Measurements from ENCODE around the gene CTR9. TPM values are rescaled to one million over a fixed set of nuclear protein-coding genes. Genes with fewer than 3 reads are reported as not detected.

Gene CTR9
- total RNA-seq, 2 donors from 2014 or later: 15.0 to 20.1 TPM

DNA sequence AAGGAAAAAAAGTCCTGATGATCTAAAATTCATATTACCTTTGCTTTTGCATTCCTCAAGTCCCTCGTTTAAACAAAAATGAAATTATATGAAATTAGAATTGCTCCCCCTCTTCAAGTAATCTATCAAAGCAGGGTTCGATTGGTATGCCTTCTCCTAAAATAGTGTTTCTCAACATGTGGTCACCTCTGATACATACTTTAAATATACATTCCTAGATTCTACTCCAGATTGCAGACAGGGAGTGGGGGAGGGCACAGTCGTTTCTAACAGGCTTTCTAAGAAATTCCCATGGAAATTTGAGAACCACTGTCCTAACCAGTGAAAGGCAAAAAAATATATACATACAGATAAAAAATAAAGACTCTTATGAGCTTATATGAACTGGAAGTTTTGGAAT is 34.9 kb upstream of the CTR9 start:
- TF ChIP-seq, protein P1, sequence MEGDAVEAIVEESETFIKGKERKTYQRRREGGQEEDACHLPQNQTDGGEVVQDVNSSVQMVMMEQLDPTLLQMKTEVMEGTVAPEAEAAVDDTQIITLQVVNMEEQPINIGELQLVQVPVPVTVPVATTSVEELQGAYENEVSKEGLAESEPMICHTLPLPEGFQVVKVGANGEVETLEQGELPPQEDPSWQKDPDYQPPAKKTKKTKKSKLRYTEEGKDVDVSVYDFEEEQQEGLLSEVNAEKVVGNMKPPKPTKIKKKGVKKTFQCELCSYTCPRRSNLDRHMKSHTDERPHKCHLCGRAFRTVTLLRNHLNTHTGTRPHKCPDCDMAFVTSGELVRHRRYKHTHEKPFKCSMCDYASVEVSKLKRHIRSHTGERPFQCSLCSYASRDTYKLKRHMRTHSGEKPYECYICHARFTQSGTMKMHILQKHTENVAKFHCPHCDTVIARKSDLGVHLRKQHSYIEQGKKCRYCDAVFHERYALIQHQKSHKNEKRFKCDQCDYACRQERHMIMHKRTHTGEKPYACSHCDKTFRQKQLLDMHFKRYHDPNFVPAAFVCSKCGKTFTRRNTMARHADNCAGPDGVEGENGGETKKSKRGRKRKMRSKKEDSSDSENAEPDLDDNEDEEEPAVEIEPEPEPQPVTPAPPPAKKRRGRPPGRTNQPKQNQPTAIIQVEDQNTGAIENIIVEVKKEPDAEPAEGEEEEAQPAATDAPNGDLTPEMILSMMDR (IDR thresholded peaks at IDR 0.05): no peak
- Histone ChIP-seq H3K27ac (no peak overlapping the region), H3K9me3 (no peaks in the 10 kb centered on the region), H3K4me3 (no peak overlapping the region), H3K4me1 (ENCODE audit: control insufficient read depth in 1 of 2, low read depth in 2 of 2) (no peaks in the 10 kb centered on the region), H3K36me3 (no peaks in the 10 kb centered on the region), H3K27me3 (replicated peaks; ENCODE audit: insufficient read depth) (no peaks in the 10 kb centered on the region)
- DNase-seq (ENCODE audit: low spot score) (no peak), ATAC-seq (ENCODE audit: insufficient number of reproducible peaks, low FRiP score, low read depth) (no peak)

DNA sequence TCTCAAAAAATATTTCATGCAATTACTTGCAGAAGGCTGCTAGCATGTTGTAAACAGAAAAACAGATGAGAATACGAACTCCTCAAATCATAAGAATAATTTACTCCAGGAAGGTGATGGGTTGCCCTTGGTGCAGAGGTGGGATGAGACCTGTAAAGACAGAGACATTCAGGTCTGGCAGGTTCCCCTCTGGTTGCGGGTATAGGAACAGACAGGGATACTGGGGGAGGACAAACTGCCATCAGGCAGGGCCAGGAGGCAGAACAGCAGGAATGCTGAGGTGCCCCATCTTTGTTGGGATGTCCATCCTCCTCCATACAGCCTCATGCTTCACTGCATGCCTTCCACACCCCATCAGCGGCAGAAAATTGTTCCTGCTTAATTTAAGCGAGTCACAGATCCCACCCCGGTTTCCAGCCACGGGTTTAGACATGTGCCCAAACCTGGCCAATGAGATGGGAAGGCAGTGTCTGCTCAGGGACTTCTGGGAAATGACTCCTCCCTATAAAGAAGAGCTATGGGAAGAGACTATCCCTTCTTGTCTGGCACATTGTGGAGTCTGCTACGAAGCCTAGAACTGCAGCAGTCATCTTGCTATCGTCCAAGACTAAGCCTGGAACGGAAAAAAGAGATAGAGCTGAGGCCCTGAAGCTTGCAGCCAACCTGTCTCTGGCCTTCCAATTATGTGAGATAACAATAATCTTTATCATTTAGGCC is 34.3 kb upstream of the CTR9 start:
- TF ChIP-seq, protein P1 (IDR thresholded peaks at IDR 0.05): no peak
- DNase-seq (ENCODE audit: low spot score) (no peak), ATAC-seq (ENCODE audit: insufficient number of reproducible peaks, low FRiP score, low read depth) (no peak)
- H3K27me3 ChIP-seq (replicated peaks; ENCODE audit: insufficient read depth): no peaks in the 10 kb centered on the region
- H3K27ac ChIP-seq: no peak overlapping the region
- H3K9me3 ChIP-seq: no peaks in the 10 kb centered on the region
- no peaks in the 10 kb centered on the region for H3K36me3 ChIP-seq
- H3K4me1 ChIP-seq (ENCODE audit: control insufficient read depth in 1 of 2, low read depth in 2 of 2): no peaks in the 10 kb centered on the region
- no peak overlapping the region for H3K4me3 ChIP-seq

DNA sequence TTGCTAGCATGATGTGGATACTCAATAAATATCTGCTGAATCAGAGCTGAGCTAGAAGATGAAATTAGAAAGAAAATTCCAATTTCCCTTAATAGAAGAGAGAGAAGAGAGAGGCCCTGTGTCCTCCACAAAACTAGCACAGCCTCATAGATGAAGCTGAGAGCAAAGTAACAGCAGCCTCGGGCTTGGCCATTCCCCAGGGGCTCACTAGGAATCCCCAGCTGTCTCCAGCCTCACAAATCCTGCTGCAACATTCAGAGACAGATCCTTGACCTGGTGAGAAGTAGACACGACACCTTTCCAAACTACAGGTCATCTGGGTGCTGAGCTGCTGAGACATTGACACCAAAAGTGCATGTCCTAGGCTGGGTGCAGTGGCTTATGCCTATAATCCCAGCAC is 31.4 kb upstream of the CTR9 start:
- ATAC-seq (ENCODE audit: insufficient number of reproducible peaks, low FRiP score, low read depth) (no peak), DNase-seq (ENCODE audit: low spot score) (no peak)
- Histone ChIP-seq H3K27me3 (replicated peaks; ENCODE audit: insufficient read depth) (no peaks in the 10 kb centered on the region), H3K36me3 (no peaks in the 10 kb centered on the region), H3K4me3 (no peak overlapping the region), H3K27ac (no peak overlapping the region), H3K4me1 (ENCODE audit: control insufficient read depth in 1 of 2, low read depth in 2 of 2) (no peaks in the 10 kb centered on the region), H3K9me3 (no peaks in the 10 kb centered on the region)
- TF ChIP-seq, protein P1 (IDR thresholded peaks at IDR 0.05): no peak

DNA sequence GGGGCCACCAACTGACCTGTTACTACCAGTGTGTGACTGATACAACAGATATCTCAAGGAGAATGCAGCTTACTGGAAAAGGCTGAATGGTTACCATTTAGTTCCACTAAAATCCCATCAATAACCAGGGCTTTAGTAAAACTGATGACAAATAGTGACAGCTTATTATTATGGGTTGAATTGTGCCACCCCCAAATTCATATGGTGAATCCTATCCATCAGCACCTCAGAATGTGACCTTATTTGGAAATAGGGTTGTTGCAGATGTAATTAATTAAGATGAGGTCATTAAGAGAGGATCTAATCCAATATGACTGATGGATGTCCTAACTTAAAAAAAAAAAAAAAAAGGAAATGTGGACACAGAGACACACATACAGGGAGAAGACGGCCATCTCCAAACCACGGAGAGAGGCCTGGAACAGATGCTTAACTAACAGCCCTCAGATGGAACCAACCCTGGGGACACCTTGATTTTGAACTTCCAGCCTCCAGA is 30.1 kb upstream of the CTR9 start:
- Histone ChIP-seq H3K4me1 (ENCODE audit: control insufficient read depth in 1 of 2, low read depth in 2 of 2) (no peaks in the 10 kb centered on the region), H3K27ac (no peak overlapping the region), H3K36me3 (no peaks in the 10 kb centered on the region), H3K9me3 (no peaks in the 10 kb centered on the region), H3K4me3 (no peak overlapping the region), H3K27me3 (replicated peaks; ENCODE audit: insufficient read depth) (no peaks in the 10 kb centered on the region)
- DNase-seq (ENCODE audit: low spot score): no peak
- ATAC-seq (ENCODE audit: insufficient number of reproducible peaks, low FRiP score, low read depth): no peak
- TF ChIP-seq, protein P1 (IDR thresholded peaks at IDR 0.05): no peak

DNA sequence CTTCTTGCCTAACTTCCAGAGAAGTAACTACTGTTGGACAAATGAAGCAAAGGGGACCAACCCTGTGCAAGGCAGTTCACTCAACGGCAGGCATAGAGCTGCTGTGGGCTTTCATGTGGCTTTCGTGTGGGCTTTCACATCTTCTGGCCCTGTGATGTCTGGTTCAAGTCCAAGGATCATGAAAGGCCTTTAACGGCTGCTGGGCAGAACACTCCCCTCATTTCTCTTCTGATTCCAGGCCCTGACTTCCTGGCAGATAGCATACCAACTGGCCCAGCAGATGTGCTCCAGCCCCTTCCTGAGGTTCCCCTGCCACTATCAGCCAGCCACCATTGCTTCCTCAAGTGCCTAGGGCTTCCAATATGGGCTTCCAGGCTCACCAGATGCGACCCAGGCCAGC is 28.7 kb upstream of the CTR9 start:
- TF ChIP-seq, protein P1 (IDR thresholded peaks at IDR 0.05): no peak
- Histone ChIP-seq H3K4me1 (ENCODE audit: control insufficient read depth in 1 of 2, low read depth in 2 of 2) (no peaks in the 10 kb centered on the region), H3K27me3 (replicated peaks; ENCODE audit: insufficient read depth) (no peaks in the 10 kb centered on the region), H3K27ac (no peak overlapping the region), H3K4me3 (no peak overlapping the region), H3K9me3 (no peaks in the 10 kb centered on the region), H3K36me3 (no peaks in the 10 kb centered on the region)
- ATAC-seq (ENCODE audit: insufficient number of reproducible peaks, low FRiP score, low read depth): no peak
- no peak for DNase-seq (ENCODE audit: low spot score)

All from thoracic aorta (tissue), 2 donors.